GM19397 (cell line): ENCODE data around the gene SLC18A3.

ENCODE experiments used
- ATAC-seq: cut with Tn5 transposase; IDR thresholded peaks from one replicate; pipeline ENCODE4 v1.9.1; 2021; ENCODE audit warnings: mild to moderate bottlenecking, moderate library complexity; ENCODE audit not compliant: unreplicated experiment

Gene SLC18A3

DNA sequence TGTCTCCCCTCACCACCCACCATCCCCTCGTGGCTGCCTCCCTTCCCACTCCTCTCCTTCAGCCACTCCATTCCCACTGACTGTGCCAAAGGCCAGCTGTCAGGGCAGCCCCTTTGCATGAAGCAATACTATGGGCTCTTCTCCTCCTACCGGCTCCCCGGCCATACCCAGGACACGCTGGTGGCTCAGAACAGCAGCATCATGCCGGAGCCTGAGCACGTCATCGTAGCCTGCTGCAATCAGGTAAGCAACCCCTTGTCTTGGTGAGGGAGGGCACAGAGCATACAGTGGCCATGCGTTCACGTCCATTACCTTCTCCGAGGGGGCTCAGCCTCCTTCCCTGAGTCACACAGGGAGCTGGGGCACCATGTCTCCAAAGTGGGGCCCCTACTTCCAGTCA lies 15.3 kb downstream of the SLC18A3 start:
- no peak for ATAC-seq

DNA sequence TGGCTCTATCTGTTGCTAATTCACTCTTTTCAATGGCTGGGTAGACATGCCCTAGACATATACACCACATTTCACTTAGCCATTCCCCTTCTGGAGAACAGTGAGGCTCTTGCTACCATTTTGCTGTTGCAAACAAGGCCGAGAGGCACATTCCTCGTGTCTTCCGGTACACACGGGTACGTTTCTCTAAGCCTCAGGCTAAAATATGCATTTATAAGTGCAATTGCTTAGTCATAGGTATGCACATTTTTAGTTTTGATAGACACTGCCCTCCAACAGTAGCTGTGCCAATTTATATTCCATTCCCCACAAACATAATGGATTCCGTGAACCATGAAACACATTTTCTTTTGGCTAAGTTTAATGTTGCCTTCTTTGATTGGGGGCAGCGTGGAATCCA lies 16.9 kb downstream of the SLC18A3 start:
- ATAC-seq: no peak

DNA sequence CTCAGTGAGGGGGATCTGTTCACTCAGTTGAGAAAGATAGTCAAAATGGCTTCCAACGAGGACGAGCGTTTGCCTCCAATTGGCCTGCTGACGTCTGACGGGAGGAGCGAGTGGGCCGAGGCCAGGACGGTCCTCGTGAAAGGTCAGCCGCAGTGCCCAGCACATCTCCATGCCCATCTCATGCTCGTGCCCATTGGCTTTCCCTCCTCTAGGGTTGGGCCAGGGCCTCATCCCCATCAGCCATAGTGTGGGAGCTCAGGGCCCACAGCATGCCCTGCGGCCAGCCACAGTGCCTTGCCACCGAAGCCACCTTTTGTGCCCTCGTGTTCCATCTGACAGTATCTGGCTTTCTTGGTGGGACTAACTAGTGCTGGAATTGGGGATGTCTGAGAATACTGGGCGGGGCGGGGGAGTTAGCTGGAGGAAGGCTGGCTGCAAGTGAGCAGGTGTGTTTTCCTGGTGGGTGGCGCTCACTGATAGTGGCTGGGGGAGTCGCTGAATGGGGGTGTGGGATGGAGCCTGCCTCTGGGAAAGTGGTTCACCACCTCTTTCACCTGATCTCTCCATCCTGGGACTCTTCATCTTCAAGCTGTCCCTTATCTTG lies 17.6 kb downstream of the SLC18A3 start:
- ATAC-seq: no peak

DNA sequence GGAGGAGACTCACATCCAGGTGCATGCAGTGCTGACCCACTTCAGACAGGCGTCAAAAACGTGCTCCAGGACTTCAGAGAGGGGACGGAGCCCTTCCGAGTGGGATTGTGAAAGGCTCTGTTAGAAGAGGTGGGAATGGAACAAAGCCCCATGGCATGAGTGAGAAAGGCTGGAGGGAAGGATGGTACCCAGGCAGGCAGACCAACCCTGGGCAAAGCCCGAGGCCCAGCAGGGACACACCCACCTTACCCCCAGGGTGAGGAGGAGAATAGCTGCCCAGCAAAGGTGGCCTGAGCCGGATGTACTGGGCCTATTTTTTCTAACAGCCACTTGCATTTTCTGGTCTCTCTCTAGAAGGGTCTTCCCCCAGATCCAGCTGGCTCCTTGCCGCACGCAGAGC lies 18.5 kb downstream of the SLC18A3 start:
- ATAC-seq: no peak

DNA sequence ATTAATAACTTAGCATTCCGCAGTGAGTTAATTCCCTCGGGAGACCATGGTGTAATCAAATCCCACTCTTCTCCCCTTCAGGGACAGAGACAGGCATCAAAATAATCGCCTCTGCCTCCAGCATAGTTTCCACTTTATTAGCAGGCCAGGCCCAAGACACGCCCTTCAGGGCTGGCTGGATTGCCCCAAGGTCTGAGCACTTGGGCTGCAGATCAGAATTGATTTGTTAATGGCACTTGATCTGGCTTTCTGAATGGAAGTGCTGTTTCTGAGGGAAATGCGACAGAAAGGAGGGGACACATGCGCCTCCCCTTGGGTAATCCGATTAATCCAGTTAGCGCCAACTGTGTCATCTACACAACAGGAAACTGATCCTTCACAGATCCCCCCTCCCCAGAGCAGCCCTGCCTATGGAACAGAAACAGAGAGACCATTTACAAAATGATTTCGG lies 19.3 kb downstream of the SLC18A3 start:
- ATAC-seq: no peak

DNA sequence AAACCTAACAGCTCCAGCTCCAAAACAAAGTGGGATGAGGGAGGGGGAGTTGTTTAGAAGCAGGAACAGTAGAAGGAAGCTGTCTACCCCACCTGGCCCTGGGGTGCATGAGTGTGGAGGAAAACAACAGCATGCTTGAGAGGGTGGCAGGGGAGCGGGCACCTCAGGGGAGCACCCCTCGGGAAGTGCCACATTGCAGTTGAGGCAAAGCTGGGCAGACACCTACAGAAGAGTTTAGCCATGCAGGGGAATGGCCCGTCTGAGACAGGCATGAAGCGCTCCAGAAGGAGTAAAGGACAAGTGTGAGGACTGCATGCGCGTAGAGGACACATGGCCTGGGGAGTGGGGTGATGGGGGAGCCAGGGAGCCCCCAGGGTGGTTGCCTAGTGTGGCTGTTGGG lies 21.9 kb downstream of the SLC18A3 start:
- no peak for ATAC-seq

DNA sequence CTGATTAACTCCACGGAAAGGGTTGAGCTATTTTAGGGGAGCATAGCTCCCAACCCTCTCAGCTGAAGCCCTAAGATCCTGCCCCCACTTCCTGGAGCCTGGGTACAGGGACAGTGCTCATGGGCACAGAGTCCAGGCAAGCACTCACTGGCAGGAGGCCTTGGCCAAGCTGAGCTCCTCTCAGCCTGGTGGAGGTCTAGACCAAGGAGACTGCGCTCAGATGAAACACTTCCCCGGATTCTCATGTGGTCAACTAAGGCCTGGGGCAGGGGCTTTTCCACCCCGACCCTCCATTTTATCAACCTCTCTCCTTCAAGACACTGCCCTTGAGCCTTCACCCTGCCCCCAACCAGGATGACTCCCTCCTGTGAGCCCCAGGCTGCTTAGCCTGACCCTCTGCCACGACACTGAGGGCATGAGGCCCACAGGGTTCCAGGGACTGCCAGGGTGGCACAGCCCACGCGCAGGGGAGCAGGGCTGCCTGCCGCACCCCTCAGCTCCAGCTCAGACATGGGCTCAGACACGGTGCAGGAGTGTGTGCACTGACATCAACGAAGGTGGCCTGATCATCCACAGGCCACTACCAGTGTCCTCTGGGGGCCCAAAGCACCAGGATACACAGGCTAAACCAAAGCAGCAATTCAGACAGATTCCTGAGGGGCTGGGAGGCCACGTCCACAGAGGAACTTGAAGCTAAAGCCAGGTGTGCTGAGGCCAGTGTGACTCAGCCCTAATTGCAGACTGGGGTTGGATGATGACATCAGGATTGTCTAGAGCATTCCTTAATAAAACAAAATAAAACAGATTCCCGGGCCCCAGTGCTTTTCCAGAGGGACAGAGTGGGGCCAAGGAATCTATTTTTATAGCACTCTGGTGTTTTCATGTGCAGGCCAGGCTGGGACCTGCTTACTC lies 22.6 kb downstream of the SLC18A3 start:
- no peak for ATAC-seq

DNA sequence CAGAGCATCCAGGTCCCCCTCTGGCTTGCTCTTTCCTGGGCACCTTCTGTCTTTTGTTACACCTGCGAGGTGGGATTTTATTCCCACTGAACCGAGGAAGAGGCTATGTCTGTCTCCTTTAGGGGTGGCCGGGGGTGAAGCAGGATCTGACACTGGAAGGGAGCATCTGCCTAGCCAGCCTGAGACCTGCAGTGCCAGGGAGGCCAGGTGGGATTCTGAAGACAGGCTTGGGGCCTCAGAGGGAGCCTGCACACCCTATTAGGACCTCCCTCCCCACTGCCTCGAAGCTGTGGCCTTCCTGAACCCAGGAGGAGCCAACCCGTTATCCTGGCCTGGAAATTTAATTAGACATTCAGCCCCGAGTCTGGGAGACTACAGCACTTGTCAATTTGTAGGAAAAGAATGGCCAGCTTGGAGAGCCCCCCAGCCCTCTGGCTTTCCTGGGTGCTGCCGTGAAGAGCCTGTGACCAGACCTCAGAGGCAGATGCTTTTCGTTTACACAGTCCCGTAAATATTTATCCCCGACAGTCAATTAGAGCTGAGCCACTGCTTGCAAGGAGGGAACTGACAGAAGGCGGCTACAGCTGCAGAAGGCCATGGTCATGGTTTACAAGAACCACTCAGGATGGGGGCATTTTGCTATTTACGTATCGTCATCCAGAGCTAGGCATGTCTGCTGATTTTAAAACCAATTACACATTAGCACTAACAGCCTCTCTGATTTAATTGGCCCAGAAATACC lies 23.4 kb downstream of the SLC18A3 start:
- no peak for ATAC-seq

DNA sequence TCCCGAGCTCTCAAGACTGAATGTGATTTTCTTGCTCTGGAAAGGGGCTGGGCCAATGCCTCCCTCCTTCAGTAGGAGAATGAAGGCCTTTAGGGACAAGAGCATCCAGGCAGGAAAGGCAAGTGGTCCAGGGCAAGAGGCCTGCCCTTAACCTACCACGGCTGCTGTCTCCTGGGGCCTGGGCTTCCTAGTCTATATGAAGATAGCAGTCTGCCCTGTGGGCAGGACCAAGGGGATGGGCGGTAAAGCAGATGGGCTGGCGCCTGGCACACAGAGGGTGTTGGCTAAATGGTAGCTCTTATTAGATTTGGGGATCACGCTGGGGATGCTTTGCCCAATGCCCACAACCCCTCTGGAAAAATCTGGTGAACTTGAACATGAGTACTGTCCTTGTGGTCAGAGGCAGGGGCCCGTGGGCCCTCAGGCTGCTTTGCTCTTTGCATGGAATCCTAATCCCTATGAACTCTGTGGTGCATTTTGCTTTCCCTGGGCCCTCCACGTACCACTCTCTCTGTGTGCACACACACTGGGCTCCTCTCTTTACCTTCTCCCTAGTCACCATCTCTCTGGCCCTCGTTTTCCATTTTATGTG lies 24.1 kb downstream of the SLC18A3 start:
- no peak for ATAC-seq

DNA sequence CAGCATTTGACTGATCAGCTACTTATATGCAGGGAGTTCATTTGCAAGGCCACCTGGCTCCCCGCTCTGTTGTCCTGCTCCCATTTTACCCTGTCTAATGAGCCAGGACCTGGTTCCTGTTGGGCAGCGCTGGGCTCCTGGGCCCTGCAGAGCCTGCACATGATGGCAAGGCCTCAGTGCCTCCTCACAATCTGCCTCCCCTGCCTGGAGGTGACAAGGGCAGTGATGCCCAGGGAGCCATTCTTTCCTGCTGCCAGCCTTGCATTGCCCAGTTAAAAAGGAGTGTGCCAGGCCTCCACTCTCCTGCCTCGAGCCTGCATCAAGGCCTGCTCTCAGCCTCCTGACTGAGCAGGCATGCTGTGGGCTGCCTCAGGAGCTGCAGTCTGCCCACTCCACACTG lies 32.2 kb downstream of the SLC18A3 start:
- no peak for ATAC-seq

DNA sequence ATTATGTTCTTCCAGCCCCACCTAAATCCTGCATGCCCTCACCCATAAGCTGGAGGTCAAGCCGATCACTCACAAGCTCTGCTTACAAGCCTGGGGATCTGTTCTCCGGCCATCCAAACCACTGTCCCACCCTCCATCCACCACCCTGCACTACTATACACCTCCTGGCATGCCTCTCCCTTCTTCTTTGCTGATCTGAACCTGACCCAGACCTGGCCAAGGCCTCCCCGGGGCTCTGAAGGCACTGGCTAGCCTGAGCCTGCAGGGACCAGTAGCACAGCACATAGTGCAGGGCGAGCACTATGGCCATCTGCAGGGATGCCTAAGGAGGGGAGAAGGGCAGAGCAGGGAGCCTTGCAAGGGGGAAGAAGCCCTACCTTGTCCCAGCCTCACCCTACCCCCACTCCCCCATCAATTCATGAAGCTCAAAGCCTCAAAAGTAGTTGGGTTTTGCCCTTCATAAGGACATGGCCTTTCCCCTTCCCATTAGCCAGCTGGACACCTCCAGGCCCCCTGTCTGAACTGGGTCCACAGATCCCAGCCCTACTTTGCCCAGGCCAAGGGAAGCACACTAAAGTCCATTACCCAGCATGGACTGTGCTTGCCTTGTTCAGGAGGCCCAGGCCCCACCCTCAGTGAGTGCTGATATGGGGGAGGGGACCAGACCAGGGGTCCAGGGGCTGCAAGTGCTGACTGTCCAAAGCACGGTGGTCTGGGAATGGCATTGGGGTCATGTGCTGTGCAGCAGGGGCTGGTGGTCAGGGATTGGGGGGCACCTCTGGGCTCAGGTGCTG lies 33.3 kb downstream of the SLC18A3 start:
- no peak for ATAC-seq

DNA sequence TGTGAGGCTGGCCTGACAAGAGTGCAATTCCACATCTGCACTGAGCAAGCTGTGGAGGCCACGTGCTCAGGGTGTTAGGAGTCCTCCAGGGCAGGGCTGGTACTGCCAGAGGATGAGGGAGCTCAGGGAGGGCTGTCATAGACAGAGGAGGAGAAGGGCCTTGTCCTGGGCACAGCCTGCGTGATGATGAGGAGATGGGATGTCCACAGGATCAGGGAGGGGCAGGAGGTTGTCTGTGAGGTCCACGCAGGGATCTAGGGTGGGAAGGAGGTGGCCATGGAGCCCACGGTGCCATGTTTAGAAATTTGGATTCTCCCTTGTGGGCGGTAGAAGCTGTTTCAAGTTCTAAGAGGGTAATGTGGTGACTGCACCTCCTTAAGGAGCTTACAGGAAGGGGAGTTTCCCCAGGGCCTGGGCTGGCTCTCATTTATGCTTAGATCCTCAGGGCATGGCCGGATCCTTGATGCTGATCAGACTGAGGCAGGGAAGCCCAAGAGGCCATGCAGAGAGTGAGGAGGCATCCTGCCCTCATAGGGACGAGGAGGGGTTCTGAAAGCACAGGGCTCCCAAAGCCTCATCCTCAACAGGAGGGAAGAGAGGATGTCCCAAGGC lies 34.0 kb downstream of the SLC18A3 start:
- ATAC-seq: no peak

DNA sequence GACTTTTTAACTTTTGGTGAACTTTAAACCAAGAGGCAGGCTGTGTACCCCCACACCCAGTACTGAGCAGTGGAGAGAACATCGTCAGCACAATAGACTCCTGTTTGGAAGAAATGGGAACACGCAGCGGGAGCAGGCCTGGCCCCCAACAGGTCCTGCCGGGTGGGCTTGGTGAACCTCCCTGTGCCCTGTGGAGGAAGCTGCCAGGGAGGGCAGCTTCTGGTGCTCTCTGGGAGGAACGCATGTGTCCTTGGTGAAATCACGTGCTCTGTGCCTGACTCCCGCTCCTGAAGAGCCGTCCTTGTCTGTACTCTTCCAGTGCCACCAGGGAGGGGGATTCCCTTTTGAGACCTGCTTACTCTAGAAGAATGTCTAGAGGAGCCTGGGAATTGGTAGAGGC lies 35.3 kb downstream of the SLC18A3 start:
- ATAC-seq: no peak

DNA sequence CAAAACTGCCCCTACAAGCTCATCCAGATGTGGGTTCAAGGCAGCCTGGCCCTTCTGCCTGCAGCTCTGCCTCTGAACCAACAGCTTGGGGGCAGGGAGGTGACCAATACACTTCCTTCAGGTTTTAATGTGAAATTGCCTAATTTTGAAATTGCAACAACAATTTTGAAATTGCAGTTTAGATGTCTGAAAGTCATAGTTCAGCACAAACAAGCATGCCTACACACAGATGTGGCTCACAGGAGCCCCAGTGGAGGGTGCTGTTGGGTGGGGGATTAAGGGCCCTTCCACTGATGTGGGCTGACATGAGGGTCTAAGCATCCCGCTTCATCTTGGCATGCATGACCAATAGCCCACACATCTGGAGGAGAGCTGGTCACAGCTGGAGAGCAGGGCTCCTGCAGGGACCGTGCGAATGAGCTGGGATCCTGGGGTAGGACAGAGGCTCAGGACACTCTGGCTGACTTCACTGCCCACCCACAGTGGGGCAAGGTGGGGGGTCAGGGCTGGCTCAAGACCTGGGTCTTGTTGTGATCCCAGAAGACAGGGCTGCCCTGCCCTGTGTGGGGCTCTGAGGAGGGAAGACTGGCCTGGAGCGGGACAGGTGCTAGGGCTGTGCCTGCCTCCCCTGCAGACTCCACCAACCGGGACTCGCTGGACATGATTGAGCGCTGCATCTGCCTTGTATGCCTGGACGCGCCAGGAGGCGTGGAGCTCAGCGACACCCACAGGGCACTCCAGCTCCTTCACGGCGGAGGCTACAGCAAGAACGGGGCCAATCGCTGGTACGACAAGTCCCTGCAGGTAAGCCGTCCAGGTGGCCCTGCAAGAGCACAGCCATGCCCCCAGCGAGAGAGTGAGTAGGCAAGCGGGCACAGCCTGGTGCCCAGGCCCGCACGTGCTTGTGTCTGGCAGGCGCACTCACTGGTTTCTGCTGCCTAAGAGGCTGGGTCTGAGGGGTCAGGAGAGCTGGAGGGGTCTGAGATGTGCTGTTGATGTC lies 36.1 kb downstream of the SLC18A3 start:
- no peak for ATAC-seq

DNA sequence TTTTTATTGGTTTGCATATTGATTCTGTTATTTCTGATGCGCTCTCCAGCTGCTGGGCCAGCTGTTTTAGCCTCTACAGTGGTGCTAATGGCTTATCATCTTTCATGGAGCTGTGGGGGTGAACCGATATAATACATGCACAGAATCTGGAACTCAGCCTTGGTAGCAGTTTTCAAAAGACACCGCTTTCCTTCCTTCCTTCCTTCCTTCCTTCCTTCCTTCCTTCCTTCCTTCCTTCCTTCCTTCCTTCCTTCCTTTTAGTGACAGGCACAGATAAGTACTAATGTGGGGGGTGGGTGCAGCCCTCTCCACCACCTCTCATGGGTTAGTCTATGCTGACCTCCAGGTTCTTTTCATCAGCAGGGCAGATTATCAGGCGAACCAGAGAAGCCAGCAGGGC lies 37.4 kb downstream of the SLC18A3 start:
- no peak for ATAC-seq

DNA sequence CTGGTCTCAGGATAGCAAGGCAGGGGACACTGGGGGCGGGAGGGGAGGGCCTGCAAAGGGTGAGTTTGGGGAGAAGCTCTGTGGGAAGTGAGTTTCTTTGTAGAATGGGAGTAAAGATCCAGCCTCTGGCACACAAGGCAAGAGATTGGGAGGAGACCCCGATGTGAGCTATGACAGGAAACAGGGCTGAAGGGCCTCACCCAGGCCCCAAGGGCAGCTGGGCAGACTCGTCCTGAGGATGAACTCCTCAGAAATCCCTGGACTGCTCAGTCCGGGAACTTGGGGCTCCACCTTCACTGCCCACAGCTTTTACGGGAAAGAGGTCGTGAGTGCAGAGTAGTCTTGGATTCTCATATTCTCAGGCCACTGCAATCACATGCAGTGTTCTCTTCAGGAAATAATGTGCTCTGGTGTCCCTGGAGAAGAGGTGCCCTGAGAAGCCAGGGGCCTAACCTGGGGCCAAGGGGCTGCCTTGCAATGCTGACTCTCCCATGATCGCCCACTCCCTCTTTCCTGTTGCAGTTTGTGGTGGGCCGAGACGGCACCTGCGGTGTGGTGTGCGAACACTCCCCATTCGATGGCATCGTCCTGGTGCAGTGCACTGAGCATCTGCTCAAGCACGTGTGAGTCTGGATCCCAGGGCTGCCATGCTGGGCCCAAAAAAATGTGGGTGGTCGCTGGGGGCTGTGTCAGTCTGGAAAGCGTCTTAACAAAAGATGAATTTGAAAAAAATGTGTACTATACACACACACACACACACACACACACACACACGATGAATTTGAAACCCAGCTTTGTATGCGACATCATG lies 38.1 kb downstream of the SLC18A3 start:
- ATAC-seq: no peak

DNA sequence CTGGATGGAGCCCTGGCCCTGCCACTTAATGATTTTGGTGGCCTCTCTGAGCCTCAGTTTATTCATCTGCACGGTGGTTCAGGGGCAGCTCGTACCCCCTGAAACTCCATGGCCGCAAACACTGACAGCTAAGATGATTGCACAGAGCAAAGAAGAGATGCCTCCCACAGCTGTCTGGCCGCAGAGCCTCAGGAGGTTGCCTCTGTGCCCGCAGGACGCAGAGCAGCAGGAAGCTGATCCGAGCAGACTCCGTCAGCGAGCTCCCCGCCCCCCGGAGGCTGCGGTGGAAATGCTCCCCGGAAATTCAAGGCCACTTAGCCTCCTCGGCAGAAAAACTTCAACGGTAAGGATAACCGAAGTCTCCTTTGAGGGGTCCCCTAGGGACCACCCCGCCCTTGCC lies 39.2 kb downstream of the SLC18A3 start:
- ATAC-seq: no peak
